ENCODE results near the gene PIP5K1C.

PIP5K1C gene

GRCh38 chr19:3693025-3693925, 7.0 kb downstream of the PIP5K1C start:
- DNase-seq (ENCODE audit: low spot score) = no peak

DNA sequence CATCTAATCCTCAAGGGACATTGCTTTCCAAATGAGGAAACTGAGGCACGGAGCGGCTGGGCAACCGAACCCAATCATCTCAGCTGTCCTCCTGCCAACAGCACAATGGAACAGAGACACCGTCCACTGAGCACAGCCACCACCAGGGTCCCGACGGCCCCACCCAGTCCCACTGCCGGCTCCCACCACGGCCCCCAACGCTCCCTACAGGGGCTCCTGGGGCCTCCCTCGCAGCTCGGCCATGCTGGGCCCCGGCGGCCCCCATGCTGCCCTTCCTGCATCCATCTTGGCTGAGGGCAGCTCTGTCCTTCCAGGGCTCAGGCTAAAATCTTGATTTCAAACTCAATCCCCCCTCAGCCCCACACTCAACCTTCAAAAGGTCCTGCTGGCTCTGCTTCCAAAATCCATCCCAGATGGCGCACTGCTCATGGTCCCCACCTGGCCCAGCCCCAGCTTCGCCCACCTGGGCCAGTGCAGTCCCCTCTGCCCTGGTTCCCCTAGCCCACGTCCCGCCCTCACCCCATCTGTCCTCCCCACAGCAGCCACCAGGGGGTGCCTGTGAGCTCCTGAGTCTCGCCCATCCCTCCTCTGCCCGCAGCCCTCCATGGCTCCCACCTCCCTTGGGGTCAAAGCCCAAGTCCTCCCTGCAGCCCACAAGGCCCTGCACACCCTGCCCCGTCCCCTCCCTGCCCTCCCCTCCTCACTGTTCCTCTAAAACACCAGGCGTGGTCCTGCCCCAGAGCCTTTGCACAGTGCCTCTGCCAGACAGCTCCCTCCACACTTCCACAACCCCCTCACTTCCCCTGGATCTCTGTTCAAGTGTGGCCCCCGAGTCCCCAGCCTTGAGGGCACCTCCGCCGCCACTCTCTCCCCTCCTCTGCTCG, 7.9 kb downstream of the PIP5K1C start:
- no peak for DNase-seq (ENCODE audit: low spot score)

GRCh38 chr19:3691726-3692125, 8.5 kb downstream of the PIP5K1C start:
- no peak for DNase-seq (ENCODE audit: low spot score)

DNA sequence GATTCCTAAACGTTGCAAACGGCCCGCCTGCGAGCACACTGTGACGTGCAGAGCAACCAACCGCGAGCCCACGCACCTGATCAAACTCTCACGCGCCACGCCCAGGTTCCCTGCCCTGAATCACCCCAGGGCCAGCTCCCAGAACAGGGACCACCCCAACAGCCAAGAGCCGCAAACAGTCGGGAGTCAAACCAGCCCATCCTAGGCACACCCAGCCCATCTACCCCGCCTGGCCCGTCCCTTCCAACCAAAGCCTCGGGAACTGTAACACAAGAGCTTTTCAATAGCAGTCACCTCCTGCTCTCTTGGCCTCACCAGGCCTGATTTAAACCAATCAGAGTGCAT, 8.9 kb downstream of the PIP5K1C start:
- DNase-seq (ENCODE audit: low spot score) = no peak

- no peak for DNase-seq (ENCODE audit: low spot score)
Measured at GRCh38 chr19:3690551-3691371, 9.5 kb downstream of the PIP5K1C start.

GRCh38 chr19:3687774-3688706, 12.2 kb downstream of the PIP5K1C start:
- DNase-seq (ENCODE audit: low spot score) = no peak

DNA sequence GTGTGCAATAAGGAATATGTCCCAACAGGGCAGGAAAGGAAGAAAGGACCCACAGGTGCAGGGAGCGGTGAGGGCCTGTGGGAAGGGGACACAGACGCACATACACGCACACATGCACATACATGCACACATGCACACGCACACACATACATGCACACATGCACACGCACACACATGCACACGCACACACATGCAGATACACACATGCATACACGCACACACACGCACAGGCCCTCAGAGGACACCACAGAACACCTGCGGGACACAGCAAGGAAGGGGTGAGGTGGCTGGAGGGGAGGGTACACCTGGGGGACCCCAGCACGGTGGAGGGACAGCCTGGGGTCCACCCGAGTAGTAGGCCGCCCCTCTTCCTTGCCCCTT, 12.9 kb downstream of the PIP5K1C start:
- DNase-seq (ENCODE audit: low spot score) = no peak

GRCh38 chr19:3684817-3685410, 15.4 kb downstream of the PIP5K1C start:
- DNase-seq (ENCODE audit: low spot score) = no peak

DNA sequence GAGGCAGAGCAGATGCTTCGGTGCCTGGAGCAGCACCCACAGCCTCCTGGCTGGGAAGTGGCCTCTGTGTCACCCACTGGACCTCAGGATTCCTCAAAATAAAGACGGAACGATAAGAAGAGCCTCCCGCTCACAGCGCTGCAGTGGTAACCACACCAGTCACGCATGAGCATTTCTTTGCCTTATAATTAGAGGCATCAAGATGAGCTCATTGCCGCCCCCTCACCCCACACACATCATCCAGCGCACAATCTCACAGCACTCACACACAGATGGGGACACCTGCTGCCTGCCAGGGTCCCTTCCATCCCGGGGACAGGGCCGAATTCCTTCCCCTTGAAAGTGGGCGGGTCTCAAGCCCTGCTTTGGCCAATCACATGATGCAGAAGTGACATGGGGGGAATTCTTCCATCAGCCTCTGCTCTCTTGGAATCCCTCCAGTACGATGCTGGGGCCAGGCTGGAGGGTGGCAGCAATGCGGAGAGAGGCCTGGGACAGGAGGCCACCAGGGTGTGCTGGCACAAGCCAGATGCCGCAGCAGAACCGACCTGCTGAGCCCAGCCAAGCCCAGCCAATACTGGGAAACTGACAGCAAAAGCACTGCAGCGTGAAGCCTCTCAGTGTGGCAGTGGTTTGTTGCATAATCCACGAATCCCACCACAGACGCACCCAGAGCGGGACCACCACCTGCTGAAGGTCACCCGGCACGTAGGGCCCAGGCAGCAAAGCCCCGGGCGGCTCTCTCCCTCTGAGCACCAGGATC, 16.0 kb downstream of the PIP5K1C start:
- DNase-seq (ENCODE audit: low spot score) = no peak

DNA sequence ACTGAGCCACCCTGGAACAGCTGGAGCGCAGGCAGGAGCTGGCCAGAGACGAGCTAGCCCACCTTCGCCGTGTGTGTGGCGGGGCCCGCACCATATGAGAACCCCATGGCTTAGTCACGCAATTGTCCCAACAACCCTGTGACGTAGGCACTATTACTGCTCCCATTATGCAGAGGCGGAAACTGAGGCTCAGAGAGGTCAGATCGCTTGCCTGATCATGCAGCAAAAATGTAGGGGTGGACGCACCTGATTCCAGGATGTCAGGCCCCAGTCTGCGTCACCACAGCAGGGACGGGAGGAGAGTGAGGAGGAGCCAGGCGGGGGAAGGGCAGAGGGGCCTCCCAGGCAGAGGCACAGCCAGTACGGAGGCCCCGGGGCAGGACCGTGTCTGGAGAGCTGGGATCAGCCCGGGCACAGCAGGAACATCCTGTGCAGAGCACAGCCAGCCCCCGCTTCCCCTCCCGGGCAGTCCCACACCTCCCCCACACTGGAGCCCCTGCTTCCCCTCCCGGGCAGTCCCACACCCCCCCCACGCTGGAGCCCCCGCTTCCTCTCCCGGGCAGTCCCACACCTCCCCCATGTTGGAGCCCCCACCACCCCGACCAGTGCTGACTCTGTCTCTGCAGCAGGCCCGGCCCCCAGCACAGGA, 16.7 kb downstream of the PIP5K1C start:
- DNase-seq (ENCODE audit: low spot score) = no peak

- DNase-seq (ENCODE audit: low spot score) = no peak
Measured at GRCh38 chr19:3682741-3683404, 17.4 kb downstream of the PIP5K1C start.

DNA sequence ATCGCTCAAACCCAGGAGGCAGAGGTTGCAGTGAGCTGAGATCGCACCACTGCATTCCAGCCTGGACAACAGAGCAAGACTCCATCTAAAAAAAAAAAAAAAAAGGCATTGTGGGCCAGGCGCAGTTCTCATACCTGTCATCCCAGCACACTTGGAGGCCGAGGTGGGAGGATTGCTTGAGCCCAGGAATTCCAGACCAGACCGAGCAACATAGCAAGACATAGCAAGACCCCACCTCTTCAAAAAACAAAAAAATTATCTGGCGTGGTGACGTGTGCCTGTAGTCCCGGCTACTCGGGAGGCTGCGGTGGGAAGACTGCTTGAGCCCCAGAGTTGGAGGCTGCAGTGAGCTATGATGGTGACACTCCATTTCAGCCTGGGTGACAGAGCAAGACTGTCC, 18.0 kb downstream of the PIP5K1C start:
- no peak for DNase-seq (ENCODE audit: low spot score)

DNA sequence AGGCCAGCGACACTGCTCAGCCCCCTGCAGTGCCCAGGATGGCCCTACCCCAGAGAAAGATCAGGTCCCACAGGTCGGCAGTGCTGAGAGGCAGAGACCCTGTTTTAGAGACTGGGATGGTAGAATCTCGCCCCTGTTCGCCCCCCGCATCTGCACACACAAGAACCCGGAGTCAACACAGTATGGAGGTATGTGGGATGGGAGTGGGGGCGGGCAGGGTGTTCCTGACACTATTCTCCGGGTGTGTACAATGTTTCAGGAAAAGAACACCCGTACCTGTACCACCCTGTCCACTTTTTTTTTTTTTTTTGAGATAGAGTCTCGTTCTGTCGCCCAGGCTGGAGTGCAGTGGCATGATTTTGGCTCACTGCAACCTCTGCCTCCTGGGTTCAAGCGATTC, 19.3 kb downstream of the PIP5K1C start:
- no peak for DNase-seq (ENCODE audit: low spot score)

DNA sequence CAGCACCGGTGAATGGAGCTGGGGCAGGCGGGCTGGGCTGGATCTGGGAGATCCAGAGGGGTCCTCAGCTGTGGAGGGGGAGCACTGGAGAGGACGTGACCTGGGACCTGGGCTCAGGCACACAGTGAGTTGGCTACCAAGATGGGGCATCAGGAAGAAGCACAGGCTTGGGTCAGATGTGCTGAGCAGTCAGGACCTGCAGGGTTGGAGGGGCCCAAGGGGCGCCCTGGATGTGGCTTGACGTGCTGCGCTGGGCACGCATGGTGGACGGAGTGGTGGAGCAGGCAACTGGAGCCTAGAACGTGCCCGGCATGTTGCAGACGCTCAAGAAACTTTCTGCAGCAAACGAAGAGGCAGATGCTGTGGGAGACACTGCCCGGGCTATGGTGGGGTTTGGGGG, 20.7 kb downstream of the PIP5K1C start:
- DNase-seq (ENCODE audit: low spot score) = no peak

- DNase-seq (ENCODE audit: low spot score) = no peak
Measured at GRCh38 chr19:3679138-3679537, 21.1 kb downstream of the PIP5K1C start.

- DNase-seq (ENCODE audit: low spot score) = no peak
Measured at GRCh38 chr19:3678188-3678587, 22.1 kb downstream of the PIP5K1C start.

DNA sequence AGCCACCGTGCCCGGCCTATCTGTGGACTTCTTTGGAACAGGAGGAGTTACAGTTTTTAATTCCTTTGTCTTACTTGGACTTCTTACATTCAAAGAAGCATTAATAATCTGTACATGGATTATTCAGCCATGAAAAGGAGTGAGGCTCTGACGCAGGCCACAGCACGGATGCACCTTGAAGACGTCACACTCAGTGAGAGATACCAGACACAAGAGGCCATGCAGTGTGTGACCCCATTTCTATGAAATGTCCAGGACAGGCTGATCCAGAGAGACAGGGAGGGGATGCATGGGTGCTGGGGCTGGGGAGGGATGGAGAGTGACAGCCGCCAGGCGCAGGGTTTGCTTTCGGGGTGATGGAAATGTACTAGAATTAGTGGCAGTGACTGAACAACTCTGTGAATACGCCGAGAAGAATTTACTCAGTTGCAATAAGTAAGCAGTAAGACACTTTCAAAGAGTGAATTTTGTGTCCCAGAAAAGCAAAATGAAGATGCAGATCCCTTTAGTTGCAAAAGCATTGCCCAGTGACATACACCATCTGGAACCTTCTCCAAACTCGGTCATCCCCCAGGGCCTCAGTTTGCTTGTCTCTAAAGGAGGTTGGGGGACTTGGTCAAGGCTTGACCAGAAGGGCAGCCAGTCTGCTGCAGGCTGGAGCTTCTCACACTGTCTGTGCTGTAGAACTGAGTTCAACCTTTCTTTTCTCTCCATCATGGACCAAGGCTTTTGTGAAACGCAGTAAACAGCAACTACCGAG, 25.3 kb downstream of the PIP5K1C start:
- no peak for DNase-seq (ENCODE audit: low spot score)
